HG03460 (cell line): ENCODE measurements around the gene ALCAM.
A peak's percentile ranks its signal among the peaks of the same experiment; 100 is the strongest.

Experiments
- ATAC-seq: cut with Tn5 transposase; IDR thresholded peaks from one replicate; pipeline ENCODE4 v1.9.1; 2021; ENCODE audit not compliant: unreplicated experiment

Gene ALCAM

DNA sequence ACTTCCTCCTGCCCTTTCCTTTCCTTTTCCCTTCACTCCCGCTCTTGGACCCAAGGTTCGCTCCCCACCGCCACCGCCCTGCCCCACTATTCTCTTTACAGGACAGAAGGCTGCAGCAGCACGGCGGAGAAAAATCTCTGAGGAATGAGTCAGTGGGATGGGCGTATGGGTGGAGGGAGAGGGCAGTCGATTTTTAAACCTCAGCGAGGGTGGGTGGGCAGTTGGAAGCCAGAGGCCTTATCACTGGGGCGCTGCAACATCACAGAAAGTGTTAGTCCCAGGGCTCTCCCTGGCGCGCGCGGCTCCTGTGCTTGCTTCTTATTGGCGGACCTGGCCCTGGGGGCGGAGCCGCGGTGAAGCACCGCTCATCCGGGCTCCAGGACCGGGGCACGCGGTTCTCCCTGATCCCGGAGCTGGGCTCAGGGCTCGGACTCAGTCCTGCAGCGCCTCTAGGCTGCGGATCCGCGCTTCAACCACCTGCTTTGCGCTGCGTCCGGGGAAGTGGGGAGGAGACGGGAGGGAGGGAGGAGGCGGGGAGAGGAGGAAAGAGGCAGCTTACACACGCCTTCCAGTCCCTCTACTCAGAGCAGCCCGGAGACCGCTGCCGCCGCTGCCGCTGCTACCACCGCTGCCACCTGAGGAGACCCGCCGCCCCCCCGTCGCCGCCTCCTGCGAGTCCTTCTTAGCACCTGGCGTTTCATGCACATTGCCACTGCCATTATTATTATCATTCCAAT, at the start of gene ALCAM:
ALCAM (plus strand) TSS at position 584 of the 737 bp plus-strand sequence.
- peak; percentile 52 for ATAC-seq

DNA sequence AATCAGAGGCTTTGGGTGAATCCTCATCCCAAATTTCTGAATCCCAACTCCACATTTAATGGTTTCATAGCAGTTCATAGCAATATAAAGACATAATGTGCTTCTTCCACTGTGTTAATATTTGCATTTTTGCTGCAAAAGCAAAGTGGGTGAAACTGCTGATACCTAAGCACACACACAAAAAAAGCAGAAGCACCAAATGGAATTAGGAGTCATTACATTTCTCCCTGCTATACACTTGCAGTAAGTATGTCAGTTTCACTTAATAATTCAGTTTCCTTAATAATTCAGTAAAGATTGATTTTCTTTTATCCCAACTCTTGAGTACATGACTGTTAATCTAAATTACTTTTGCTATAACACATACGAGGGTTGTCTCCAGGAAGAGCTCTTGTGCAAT, 48.9 kb upstream of the ALCAM start:
- ATAC-seq: no peak

DNA sequence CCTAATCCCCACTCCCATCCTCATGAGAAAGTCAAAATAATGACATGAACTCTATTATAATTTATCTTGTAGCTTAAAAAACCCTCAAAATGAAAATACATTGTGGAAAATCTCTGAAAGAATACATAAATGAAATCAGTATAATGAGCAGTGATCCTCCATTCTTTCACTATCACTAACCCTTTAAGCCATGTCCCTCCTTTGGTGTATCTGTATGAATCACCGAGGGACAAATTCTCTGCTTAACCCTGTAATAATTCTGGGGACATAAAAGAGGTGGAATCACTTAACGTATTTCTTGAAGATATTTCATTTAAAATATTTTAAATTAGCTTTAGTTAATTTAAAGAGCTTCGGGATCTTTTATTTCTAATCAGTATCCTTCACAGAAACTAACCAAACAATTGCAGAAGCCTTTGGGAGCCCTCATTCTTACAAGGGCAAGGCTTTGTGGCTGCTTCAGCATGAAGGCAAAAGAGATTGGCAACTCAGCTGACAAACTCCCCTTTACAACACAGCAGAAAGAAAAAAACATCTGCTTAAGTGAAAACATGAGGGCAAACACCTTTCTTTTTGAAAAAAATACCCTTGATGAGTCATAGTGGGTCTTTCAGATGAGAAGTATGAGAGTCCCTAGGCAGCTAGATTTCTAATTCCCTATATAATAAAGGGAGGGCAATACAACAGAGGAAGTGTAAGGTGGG, 44.0 kb upstream of the ALCAM start:
- ATAC-seq: peak; percentile 97

DNA sequence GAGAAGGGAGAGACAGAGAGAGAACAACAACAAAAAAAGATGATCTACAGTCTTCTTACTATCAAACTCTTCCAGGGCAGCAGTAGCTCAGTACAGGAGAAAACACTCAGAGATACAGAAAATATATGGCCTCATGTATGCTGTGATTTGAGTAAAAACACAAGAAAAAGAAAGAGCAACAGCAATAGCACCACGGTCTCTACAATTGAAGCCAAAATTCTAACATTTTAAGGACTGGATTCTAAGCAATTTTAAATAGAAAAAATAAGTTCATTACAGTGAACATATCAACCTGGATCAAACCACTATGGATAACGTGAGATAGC, 43.5 kb upstream of the ALCAM start:
- ATAC-seq: no peak

DNA sequence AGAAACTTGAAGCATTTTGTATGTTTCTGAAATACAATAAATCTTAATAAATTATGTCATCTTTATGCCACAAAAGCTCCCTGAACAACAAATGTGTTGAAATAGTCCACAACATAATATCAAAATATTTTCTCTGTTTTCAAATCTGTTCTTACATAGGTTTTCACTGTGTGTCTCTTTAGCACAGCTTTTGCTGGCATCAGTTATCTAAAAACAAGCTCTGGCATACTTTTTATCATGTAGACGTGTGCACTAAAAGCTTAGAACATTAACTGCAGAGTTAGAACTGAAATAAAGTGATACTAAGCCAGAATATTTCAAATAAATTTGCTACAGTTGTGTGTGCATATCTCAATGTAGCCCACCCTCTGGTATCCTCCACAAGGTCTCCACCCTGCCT, 41.8 kb upstream of the ALCAM start:
- ATAC-seq: no peak

DNA sequence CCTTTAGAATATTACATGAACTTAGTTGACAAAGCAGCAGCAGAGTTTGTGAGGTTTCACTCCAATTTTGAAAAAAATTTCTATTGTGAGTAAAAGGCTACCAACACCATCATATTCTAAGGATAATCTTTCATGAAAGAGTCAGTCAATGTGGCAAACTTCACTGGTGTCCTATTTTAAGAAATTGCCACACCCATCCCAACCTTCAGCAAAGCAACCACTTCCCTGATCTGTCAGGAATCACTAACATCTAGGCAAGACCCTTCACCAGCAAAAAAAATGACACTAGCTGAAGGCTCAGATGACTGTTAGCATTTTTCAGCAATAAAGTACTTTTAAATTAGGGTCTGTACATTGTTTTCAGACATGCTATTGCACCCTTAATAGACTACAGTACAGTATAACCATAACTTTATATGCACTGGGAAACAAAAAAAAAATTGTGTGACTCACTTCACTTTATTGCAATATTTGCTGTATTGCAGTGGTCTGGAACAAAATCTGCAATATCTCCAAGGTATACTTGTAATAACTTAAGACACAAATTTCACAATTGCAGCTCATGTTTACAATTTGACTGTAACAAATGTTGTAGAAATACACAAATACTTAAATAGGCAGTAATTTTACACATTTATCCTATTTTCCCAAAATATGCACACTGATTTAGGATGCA, 38.9 kb upstream of the ALCAM start:
- no peak for ATAC-seq

DNA sequence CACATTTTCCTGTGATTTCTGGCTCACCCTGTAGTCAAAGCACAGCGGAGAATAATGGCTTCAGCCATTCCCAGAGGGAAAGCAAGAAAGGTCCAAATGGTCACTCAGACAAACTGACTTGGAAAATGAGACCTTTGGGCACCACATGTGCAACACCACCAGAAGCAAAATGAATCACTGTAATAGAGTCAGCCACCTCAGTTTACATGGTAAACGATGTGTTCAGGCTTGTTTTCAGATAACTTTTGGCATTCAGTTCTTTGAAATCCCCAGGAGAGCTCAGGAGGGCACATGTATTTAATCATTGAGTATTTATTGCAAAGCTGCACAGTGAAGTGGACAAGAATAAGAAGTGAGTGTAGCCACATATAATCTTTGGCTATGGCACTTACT, 38.4 kb upstream of the ALCAM start:
- ATAC-seq: no peak

DNA sequence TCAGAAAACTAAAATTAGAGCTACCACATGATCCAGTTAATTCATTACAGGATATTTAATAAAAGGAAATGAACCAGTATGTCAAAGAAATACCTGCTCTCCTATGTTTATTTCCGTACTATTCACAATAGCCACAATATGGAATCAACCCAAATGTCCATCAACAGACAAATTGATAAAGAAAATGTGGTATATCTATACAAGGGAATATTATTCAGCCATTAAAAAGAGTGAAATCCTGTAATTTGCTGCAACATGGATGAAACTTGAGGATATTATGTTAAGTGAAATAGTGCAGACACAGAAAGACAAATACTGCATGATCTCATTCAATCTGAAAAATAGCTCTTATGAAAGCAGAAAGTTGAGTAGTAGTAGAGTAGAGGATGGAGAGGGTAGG, 33.7 kb upstream of the ALCAM start:
- ATAC-seq: no peak

DNA sequence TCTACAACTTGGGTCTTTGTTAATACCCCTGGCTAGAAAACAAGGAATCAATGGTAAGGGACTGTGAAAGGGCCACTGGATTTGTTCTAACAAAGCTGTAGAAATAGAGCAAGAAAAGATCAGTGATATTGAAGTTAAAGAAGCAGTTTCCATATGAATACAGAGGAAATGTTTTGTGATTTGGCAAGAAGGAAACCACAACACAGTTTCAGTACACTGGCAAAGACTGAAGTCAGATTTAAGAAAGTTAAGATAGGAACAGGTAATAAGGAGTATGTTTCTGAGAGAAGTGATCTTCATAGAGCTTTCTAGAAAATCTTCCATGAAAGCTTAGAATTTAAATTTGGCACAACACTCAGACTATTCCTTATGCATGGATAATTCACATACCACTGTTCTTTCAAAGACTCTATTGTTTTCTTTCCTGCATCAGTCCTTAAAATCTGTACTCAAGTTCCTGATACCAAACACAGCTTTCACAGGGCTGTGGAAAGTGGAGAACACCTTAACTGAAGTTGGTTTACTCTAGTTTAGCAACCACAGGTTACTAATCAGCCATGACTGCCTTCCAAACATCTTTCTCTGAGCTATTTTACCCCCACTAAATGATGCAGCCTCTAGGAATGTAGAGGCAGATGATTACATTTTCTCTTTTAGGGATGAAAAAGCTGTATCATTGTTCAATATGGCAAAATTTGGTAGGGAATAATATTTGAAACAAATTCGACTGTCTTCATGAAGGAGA, 32.4 kb upstream of the ALCAM start:
- peak; percentile 78 for ATAC-seq

DNA sequence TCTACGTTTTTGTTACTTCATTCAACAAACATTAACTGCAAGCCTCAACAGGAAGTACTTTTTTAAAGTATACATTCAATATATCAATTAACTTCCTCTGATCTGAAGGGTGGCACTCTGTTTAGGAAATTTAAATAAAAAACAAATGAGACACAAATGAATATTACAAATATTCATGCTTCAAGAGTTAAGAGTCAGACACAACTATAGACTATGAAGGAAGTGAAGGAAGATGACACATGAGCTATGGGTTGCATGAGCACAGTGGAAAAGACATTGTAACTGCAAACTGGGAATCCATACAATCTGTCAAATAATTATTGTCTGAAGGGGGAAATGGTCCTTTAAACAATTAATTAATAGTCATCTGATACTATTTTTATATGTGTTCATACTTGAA, 26.8 kb upstream of the ALCAM start:
- ATAC-seq: no peak

DNA sequence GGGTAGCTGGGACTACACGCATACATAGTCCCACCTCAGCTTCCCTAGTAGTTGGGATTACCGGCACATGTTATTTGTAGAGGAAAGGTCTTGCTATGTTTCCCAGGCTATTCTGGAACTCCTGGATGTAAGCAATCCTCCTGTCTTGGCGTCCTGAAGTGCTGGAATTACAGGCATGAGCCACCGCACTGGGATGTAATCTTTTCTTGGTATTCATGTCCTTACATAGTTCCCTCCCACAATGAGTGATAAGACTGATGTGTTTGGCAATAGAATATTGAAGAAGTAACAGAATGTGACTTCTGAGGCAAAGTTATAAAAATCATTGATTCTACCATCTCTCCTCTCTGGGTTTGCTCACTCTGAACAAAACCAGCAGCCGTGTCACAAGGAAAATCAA, 22.7 kb upstream of the ALCAM start:
- ATAC-seq: no peak

DNA sequence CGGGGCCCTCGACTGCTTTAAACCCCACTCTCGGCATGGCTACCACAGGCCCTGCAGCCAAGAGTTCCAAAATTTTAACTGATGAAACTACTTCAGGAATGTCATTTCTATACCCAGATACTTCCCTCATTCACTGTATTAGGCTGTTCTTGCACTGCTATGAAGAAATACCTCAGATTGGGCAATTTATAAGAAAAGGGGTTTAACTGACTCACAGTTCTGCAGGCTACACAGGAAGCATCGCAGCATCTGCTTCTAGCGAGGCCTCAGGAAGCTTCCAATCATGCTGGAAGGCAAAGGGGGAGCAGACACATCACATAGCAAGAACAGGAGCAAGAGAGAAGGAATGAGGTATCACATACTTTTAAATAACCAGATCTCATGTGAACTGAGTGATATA, 21.6 kb upstream of the ALCAM start:
- ATAC-seq: no peak

DNA sequence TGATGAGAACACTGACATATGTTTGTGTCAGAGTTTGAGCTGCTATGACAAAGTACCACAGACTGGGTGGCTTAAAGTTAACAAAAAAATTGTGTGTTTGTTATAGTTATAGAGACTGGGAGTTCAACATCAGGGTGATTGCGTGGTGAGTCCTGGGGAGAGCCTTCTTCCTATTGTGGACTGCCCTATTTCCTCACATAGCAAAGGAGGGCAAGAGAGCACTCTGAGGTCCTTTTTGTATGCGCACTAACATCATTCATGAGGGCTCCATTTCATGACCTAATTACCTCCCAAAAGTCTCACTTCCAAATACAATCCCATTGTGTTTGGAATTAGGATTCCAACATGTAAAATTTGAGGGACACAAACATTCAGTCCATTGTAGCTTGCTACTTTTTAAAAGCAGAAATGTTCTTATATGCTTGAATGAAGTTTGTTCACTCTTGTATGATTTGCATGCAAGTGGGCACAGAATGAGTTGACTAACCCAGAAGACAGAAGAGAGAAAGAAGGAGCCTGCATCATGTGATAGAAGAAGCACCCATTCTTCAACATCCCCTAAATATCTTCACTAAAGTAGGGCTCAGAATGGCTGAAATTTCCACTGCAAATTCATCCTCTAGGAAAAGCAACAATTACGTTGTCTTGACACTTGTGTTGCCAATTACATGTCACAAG, 18.9 kb upstream of the ALCAM start:
- ATAC-seq: no peak

DNA sequence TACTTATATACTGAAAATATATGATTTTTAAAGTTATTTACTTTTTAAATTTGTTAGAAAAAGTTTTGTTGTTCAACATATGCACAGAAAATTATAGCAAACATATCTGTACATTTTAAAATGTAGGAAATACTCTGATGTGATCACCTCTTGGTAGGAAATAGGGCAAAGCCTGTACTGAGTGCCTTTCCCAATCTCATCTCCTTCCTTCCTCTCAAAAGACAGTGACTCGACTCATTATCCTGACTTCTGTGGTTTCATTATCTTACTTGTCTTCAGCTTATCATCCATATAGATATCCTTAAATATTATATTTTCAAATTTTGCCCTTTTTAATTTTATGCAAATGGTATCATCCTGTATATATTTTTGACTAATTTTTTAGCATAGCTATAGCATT, 18.4 kb upstream of the ALCAM start:
- ATAC-seq: no peak

DNA sequence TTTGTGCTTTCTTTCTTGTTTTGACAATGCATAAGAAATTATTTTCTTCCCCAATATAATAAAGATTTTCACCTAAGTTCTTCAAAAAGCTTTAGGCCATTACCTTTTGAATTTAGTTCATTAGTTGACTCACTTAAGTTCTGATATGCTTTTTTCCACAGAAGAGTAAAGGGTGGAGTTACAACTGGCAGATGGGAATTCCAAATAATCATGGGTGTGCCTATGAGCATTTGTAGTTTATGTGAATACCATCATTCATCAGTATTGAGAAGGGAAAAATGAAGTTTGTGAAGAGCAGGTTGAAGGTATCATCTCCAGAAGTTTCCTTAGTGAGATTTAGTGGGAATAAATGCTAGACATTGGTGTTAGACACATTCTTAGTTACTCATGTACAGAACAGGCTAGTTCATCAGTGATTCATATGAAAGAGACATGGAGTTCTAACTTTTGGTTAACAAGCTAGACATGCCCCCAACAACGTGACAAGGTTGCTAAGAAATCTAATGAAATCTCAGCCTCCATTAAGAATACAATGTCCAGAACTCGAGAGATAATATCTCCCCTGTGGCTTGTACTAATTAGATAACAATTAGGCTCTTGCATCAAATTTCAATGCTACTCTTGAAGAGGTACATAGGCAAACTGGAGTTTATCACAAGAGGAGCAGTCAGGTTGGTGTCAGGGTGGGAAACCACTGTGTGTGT, 16.9 kb upstream of the ALCAM start:
- no peak for ATAC-seq

DNA sequence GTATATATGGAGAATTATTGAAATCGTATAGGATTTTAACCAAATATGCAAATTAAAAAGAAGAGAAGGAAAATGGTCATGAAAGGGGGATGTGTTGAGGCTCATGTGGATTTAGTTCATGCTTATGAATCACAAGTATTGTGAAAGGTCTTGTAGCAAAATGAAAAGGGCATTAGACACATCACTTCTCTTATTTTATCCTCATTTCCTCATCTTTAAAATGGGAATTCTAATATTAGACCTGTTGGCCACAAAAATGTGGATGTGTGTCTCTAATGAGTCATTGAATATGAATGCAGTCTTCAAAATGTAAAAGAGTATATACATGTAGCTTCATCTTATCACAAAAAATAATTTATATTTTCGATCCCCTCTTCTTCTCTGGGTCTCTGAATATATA, 14.9 kb upstream of the ALCAM start:
- no peak for ATAC-seq

DNA sequence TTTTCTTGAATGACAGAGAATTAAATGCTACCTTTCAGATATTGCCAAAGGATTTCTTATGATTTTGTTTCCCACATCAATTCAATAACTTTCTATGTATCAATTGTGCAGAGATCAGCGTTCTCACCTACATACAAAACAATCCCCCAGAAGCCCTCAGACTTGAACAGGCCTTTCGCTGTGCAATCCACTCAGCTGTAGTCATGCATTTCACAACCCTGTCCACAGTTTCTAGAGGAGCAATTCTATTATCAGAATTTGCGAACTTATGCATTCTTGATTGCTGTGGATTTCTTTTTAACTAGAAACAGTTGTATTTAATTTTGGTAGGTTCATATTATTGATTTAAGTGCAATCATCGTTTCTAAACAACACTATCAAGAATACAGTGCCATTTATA, 13.7 kb upstream of the ALCAM start:
- ATAC-seq: no peak

DNA sequence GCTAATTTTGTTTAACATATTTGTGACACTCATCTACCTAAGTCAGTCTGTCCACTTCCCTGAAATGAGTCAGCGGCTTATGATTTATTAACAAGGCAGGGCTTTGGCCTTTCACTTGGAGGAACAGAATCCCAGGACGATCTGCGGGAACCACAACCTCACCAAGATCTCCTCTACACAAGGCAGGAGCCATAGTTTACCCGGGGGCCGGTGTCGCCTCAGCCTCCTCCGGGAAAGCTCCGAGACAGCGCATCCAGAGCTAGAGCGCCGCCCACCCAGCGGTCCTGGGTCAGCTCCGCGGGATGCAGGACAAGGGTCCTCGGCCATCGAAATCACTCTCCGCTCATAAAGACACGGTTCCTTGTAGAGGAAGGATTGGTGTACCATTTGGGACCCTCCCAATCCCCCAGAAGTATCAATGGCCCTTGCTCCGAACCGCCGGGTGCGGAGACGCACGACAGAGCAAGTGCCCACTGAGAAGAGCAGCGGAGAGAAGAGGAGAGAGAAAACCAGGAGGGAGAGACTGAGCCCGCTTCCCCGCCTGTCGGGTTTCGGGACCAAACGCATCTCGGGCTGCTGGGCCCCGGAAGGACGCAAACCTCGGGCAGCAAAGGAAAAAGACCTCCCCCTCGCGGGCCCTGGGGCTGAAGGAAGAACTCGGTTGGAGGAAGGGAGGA, 13.1 kb upstream of the ALCAM start:
- peak; percentile 54 for ATAC-seq

DNA sequence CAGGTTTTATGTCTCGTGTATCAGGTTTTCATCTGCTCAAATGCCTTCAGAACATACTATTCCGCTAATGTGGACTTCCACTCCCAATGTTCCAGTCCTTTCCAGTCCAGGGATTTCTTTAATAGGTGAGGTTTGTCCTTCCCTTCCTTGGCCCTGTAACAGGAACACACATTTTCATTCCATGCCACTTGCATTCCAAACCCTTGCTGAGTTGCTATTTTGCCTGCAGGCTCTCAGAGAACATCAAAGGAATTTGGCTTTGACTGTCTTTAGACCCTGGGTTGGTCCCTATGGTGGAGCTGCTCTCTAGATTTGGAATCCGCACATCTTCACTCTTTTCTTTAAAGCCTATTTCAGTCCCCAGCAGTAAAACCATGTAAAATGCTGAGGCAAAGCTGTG, 12.3 kb upstream of the ALCAM start:
- ATAC-seq: no peak
